ENCODE measurements around the gene SIM1.

- TF ChIP-seq CTCF (IDR thresholded peaks at IDR 0.05; ENCODE audit: borderline replicate concordance, extremely low read depth, low read length, poor library complexity, severe bottlenecking) (no peak), EZH2 (IDR thresholded peaks at IDR 0.05; ENCODE audit: borderline replicate concordance, low read depth, low read length, severe bottlenecking) (no peak)
These were observed 86.1 kb downstream of the SIM1 start for GRCh38 chr6:100378576-100378975.

Data from DND-41 (cell line).